ENCODE data around the gene FLT1. TPM values are rescaled to one million over a fixed set of nuclear protein-coding genes. Genes with fewer than 3 reads are reported as not detected.

The FLT1 gene
- total and polyA plus RNA-seq, 2 donors: 4.3 to 5.5 TPM

- no peak overlapping the region for H3K4me3 ChIP-seq (ENCODE audit: low read length in 2 of 2)
- H3K4me1 ChIP-seq (ENCODE audit: control insufficient read depth in 2 of 2, insufficient read depth in 2 of 2, low read length in 2 of 2): no peaks in the 10 kb centered on the region
- peaks cover 27 to 35% of the 10 kb centered on the region in 2 donors for H3K27me3 ChIP-seq (ENCODE audit: control insufficient read depth in 2 of 2, insufficient read depth in 1 of 2, low read length in 1 of 2)
- no peaks in the 10 kb centered on the region for H3K36me3 ChIP-seq (ENCODE audit: control insufficient read depth in 2 of 2, insufficient read depth in 2 of 2, low read length in 1 of 2)
- peaks cover 1 to 9% of the 10 kb centered on the region in 2 donors for H3K9me3 ChIP-seq (ENCODE audit: control insufficient read depth in 2 of 2, insufficient read depth in 1 of 2, low read length in 1 of 2)
- WGBS: 73% methylated on average over 3 of the region's 3 CpGs
- no peak for DNase-seq (ENCODE audit: low read depth in 6 of 9, low spot score in 9 of 9)
- no peak overlapping the region for H3K27ac ChIP-seq (ENCODE audit: low read depth in 1 of 2, low read length in 1 of 2)
Observed at GRCh38 chr13:28537171-28537570, 42.2 kb upstream of the FLT1 start.

DNA sequence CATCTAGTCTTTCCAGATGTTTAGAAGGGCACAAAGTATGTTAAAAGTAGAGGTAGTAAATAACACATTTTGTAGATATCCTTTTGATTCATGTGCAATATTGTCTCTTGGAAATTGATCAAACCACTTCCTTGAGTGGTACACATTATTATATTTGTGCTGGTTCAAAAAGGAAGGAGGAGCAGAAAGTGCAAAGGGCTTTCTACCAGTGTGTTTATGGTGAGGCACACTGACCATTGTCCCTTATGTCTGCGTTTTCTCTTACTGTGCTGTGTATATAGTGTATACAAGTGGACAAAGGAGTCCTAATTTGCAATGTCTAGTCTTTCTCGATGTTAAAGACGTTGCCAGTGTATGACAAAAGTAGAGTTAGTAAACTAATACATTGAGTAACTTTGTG, 41.4 kb upstream of the FLT1 start:
- H3K36me3 ChIP-seq (ENCODE audit: control insufficient read depth in 2 of 2, insufficient read depth in 2 of 2, low read length in 1 of 2): no peaks in the 10 kb centered on the region
- peaks cover 0 to 7% of the 10 kb centered on the region in 2 donors for H3K4me1 ChIP-seq (ENCODE audit: control insufficient read depth in 2 of 2, insufficient read depth in 2 of 2, low read length in 2 of 2)
- no peak overlapping the region for H3K27ac ChIP-seq (ENCODE audit: low read depth in 1 of 2, low read length in 1 of 2)
- peaks cover 33 to 43% of the 10 kb centered on the region in 2 donors for H3K27me3 ChIP-seq (ENCODE audit: control insufficient read depth in 2 of 2, insufficient read depth in 1 of 2, low read length in 1 of 2)
- peaks cover 1 to 9% of the 10 kb centered on the region in 2 donors for H3K9me3 ChIP-seq (ENCODE audit: control insufficient read depth in 2 of 2, insufficient read depth in 1 of 2, low read length in 1 of 2)
- WGBS: 91% methylated on average over 3 of the region's 3 CpGs
- no peak overlapping the region for H3K4me3 ChIP-seq (ENCODE audit: low read length in 2 of 2)
- no peak for DNase-seq (ENCODE audit: low read depth in 6 of 9, low spot score in 9 of 9)

- peaks cover 1 to 9% of the 10 kb centered on the region in 2 donors for H3K9me3 ChIP-seq (ENCODE audit: control insufficient read depth in 2 of 2, insufficient read depth in 1 of 2, low read length in 1 of 2)
- H3K27ac ChIP-seq (ENCODE audit: low read depth in 1 of 2, low read length in 1 of 2): no peak overlapping the region
- H3K4me3 ChIP-seq (ENCODE audit: low read length in 2 of 2): no peak overlapping the region
- H3K27me3 ChIP-seq (ENCODE audit: control insufficient read depth in 2 of 2, insufficient read depth in 1 of 2, low read length in 1 of 2): peaks cover 39 to 49% of the 10 kb centered on the region in 2 donors
- H3K4me1 ChIP-seq (ENCODE audit: control insufficient read depth in 2 of 2, insufficient read depth in 2 of 2, low read length in 2 of 2): peaks cover 0 to 13% of the 10 kb centered on the region in 2 donors
- DNase-seq (ENCODE audit: low read depth in 6 of 9, low spot score in 9 of 9): no peak
- WGBS: 92% methylated on average over 2 of the region's 2 CpGs
- no peaks in the 10 kb centered on the region for H3K36me3 ChIP-seq (ENCODE audit: control insufficient read depth in 2 of 2, insufficient read depth in 2 of 2, low read length in 1 of 2)
Observed at GRCh38 chr13:28535734-28536133, 40.8 kb upstream of the FLT1 start.

GRCh38 chr13:28534801-28535200, 39.9 kb upstream of the FLT1 start:
- Histone ChIP-seq H3K27me3 (ENCODE audit: control insufficient read depth in 2 of 2, insufficient read depth in 1 of 2, low read length in 1 of 2) (peaks cover 43 to 58% of the 10 kb centered on the region in 2 donors), H3K4me3 (ENCODE audit: low read length in 2 of 2) (no peak overlapping the region), H3K9me3 (ENCODE audit: control insufficient read depth in 2 of 2, insufficient read depth in 1 of 2, low read length in 1 of 2) (peaks cover 1 to 9% of the 10 kb centered on the region in 2 donors), H3K4me1 (ENCODE audit: control insufficient read depth in 2 of 2, insufficient read depth in 2 of 2, low read length in 2 of 2) (peaks cover 0 to 14% of the 10 kb centered on the region in 2 donors), H3K36me3 (ENCODE audit: control insufficient read depth in 2 of 2, insufficient read depth in 2 of 2, low read length in 1 of 2) (no peaks in the 10 kb centered on the region), H3K27ac (ENCODE audit: low read depth in 1 of 2, low read length in 1 of 2) (no peak overlapping the region)
- DNase-seq (ENCODE audit: low read depth in 6 of 9, low spot score in 9 of 9): no peak
- WGBS: 97% methylated on average over 5 of the region's 5 CpGs

DNA sequence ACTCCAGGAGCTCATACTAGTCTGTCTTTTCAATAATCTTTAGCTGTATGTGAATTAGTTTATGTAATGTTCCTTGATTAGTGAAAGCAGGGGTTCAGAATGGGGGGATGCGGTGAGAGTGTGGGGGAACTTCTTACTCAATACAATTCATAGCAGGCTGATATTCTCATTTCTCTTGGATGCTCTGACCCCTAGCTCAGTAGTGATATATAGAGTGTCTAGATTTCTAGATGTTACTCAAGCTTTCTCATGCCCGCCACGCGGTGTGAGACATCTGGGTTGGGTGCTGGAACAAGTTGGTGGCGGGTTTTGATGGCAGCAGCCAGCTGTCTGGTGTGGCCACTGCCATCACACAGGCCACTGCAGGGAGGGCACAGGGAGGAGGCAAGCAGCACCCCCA, 39.3 kb upstream of the FLT1 start:
- no peak overlapping the region for H3K27ac ChIP-seq (ENCODE audit: low read depth in 1 of 2, low read length in 1 of 2)
- H3K27me3 ChIP-seq (ENCODE audit: control insufficient read depth in 2 of 2, insufficient read depth in 1 of 2, low read length in 1 of 2): peaks cover 46 to 64% of the 10 kb centered on the region in 2 donors
- DNase-seq (ENCODE audit: low read depth in 6 of 9, low spot score in 9 of 9): no peak
- H3K9me3 ChIP-seq (ENCODE audit: control insufficient read depth in 2 of 2, insufficient read depth in 1 of 2, low read length in 1 of 2): peaks cover 1 to 9% of the 10 kb centered on the region in 2 donors
- H3K36me3 ChIP-seq (ENCODE audit: control insufficient read depth in 2 of 2, insufficient read depth in 2 of 2, low read length in 1 of 2): no peaks in the 10 kb centered on the region
- no peak overlapping the region for H3K4me3 ChIP-seq (ENCODE audit: low read length in 2 of 2)
- WGBS: 74% methylated on average over 5 of the region's 5 CpGs
- peaks cover 0 to 14% of the 10 kb centered on the region in 2 donors for H3K4me1 ChIP-seq (ENCODE audit: control insufficient read depth in 2 of 2, insufficient read depth in 2 of 2, low read length in 2 of 2)

- Histone ChIP-seq H3K36me3 (ENCODE audit: control insufficient read depth in 2 of 2, insufficient read depth in 2 of 2, low read length in 1 of 2) (no peaks in the 10 kb centered on the region), H3K9me3 (ENCODE audit: control insufficient read depth in 2 of 2, insufficient read depth in 1 of 2, low read length in 1 of 2) (peaks cover 1 to 9% of the 10 kb centered on the region in 2 donors), H3K4me1 (ENCODE audit: control insufficient read depth in 2 of 2, insufficient read depth in 2 of 2, low read length in 2 of 2) (peaks cover 0 to 14% of the 10 kb centered on the region in 2 donors), H3K27ac (ENCODE audit: low read depth in 1 of 2, low read length in 1 of 2) (no peak overlapping the region), H3K4me3 (ENCODE audit: low read length in 2 of 2) (no peak overlapping the region), H3K27me3 (ENCODE audit: control insufficient read depth in 2 of 2, insufficient read depth in 1 of 2, low read length in 1 of 2) (peaks cover 46 to 70% of the 10 kb centered on the region in 2 donors)
- DNase-seq (ENCODE audit: low read depth in 6 of 9, low spot score in 9 of 9): no peak
- WGBS: 95% methylated on average over 7 of the region's 7 CpGs
Observed at GRCh38 chr13:28533441-28534166, 38.7 kb upstream of the FLT1 start.

- H3K4me3 ChIP-seq (ENCODE audit: low read length in 2 of 2): peak overlapping the region; percentile 13 to 39
- H3K9me3 ChIP-seq (ENCODE audit: control insufficient read depth in 2 of 2, insufficient read depth in 1 of 2, low read length in 1 of 2): peaks cover 1 to 9% of the 10 kb centered on the region in 2 donors
- 36% methylated on average over 10 of the region's 10 CpGs for WGBS
- H3K4me1 ChIP-seq (ENCODE audit: control insufficient read depth in 2 of 2, insufficient read depth in 2 of 2, low read length in 2 of 2): peaks cover 0 to 14% of the 10 kb centered on the region in 2 donors
- H3K27me3 ChIP-seq (ENCODE audit: control insufficient read depth in 2 of 2, insufficient read depth in 1 of 2, low read length in 1 of 2): peaks cover 46 to 76% of the 10 kb centered on the region in 2 donors
- H3K27ac ChIP-seq (ENCODE audit: low read depth in 1 of 2, low read length in 1 of 2): no peak overlapping the region
- H3K36me3 ChIP-seq (ENCODE audit: control insufficient read depth in 2 of 2, insufficient read depth in 2 of 2, low read length in 1 of 2): no peaks in the 10 kb centered on the region
- peak in 1 of 9 donors; percentile 13 for DNase-seq (ENCODE audit: low read depth in 6 of 9, low spot score in 9 of 9)
Observed at GRCh38 chr13:28533125-28533436, 38.2 kb upstream of the FLT1 start.

GRCh38 chr13:28532388-28533124, 37.6 kb upstream of the FLT1 start:
- peak in 1 of 9 donors; percentile 8 for DNase-seq (ENCODE audit: low read depth in 6 of 9, low spot score in 9 of 9)
- Histone ChIP-seq H3K4me1 (ENCODE audit: control insufficient read depth in 2 of 2, insufficient read depth in 2 of 2, low read length in 2 of 2) (peaks cover 0 to 14% of the 10 kb centered on the region in 2 donors), H3K9me3 (ENCODE audit: control insufficient read depth in 2 of 2, insufficient read depth in 1 of 2, low read length in 1 of 2) (peaks cover 1 to 9% of the 10 kb centered on the region in 2 donors), H3K27me3 (ENCODE audit: control insufficient read depth in 2 of 2, insufficient read depth in 1 of 2, low read length in 1 of 2) (peaks cover 46 to 81% of the 10 kb centered on the region in 2 donors), H3K4me3 (ENCODE audit: low read length in 2 of 2) (peak overlapping the region; percentile 13 to 39), H3K27ac (ENCODE audit: low read depth in 1 of 2, low read length in 1 of 2) (peak overlapping the region in 1 of 2 donors; percentile 21), H3K36me3 (ENCODE audit: control insufficient read depth in 2 of 2, insufficient read depth in 2 of 2, low read length in 1 of 2) (no peaks in the 10 kb centered on the region)
- 2% methylated on average over 96 of the region's 96 CpGs for WGBS

DNA sequence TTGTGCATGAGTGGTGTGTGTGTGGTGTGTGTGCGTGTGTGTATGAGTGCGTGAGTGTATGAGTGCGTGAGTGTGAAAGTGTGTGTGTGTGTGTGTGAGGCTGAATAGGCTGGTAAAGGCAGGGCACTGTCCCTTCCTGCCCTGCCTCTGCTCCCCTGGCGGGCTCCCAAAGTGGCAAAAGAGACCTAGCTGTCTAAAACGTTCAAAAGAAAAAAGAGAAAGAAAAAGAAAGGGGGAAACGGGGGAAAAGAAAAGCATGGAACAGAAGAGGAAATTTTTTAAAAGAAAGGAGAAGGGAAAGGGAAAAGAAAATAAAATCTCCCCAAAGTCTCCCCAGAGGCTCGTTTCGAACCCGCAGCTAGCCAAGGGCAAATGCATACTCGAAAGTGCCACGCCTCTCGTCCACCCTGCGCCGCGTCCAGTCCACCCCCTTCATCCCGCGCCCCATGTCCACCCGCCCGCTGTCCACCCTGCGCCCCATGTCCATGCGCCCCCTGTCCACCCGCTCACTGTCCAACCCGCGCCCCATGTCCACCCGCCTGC, 37.0 kb upstream of the FLT1 start:
- peaks cover 0 to 14% of the 10 kb centered on the region in 2 donors for H3K4me1 ChIP-seq (ENCODE audit: control insufficient read depth in 2 of 2, insufficient read depth in 2 of 2, low read length in 2 of 2)
- peak overlapping the region in 1 of 2 donors; percentile 39 for H3K4me3 ChIP-seq (ENCODE audit: low read length in 2 of 2)
- H3K9me3 ChIP-seq (ENCODE audit: control insufficient read depth in 2 of 2, insufficient read depth in 1 of 2, low read length in 1 of 2): peaks cover 1 to 9% of the 10 kb centered on the region in 2 donors
- peaks cover 46 to 84% of the 10 kb centered on the region in 2 donors for H3K27me3 ChIP-seq (ENCODE audit: control insufficient read depth in 2 of 2, insufficient read depth in 1 of 2, low read length in 1 of 2)
- no peaks in the 10 kb centered on the region for H3K36me3 ChIP-seq (ENCODE audit: control insufficient read depth in 2 of 2, insufficient read depth in 2 of 2, low read length in 1 of 2)
- WGBS: 8% methylated on average over 25 of the region's 25 CpGs
- DNase-seq (ENCODE audit: low read depth in 6 of 9, low spot score in 9 of 9): no peak
- H3K27ac ChIP-seq (ENCODE audit: low read depth in 1 of 2, low read length in 1 of 2): no peak overlapping the region
